C4-2B (cell line): ENCODE data around the gene CPSF7.

Source experiments
- H3K27ac ChIP-seq: fragments of 450-650 bp; 2 replicates; pipeline ENCODE4 v1.5.1; 2017
- ZFX ChIP-seq: fragments of 450-650 bp; IDR thresholded peaks from 2 replicates; pipeline ENCODE4 v1.6.1; 2017
- TF ChIP-seq, protein P1 (sequence below): fragments of 450-650 bp; conservative IDR thresholded peaks from 2 replicates; pipeline ENCODE4 v1.5.1; 2017; ENCODE audit warnings: mild to moderate bottlenecking

The CPSF7 gene

DNA sequence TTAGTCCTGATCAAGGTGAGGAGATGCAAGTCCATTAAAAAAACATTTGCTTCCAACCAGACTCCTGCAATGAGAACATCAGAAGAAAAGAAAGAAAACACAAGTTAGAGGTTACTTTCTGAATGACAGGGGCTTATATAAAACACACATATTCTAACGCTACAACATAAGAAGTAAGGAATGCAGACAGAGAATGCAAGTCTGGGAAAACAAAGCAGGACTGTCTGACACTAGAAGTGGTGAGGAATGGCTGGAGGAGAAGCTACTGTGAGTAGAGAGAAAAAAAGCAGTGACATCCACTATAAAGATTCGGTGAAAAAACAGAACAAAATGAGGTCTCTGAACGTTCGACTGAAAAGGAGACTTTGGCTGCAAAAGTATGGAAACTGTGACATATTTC, 25.1 kb downstream of the CPSF7 start:
- TF ChIP-seq, protein P1, sequence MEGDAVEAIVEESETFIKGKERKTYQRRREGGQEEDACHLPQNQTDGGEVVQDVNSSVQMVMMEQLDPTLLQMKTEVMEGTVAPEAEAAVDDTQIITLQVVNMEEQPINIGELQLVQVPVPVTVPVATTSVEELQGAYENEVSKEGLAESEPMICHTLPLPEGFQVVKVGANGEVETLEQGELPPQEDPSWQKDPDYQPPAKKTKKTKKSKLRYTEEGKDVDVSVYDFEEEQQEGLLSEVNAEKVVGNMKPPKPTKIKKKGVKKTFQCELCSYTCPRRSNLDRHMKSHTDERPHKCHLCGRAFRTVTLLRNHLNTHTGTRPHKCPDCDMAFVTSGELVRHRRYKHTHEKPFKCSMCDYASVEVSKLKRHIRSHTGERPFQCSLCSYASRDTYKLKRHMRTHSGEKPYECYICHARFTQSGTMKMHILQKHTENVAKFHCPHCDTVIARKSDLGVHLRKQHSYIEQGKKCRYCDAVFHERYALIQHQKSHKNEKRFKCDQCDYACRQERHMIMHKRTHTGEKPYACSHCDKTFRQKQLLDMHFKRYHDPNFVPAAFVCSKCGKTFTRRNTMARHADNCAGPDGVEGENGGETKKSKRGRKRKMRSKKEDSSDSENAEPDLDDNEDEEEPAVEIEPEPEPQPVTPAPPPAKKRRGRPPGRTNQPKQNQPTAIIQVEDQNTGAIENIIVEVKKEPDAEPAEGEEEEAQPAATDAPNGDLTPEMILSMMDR: no peak
- no peak for TF ChIP-seq ZFX
- no peak overlapping the region for H3K27ac ChIP-seq

GRCh38 chr11:61404103-61404502, 25.7 kb downstream of the CPSF7 start:
- H3K27ac ChIP-seq: no peak overlapping the region
- TF ChIP-seq ZFX: no peak
- TF ChIP-seq, protein P1: no peak

GRCh38 chr11:61403658-61404057, 26.1 kb downstream of the CPSF7 start:
- TF ChIP-seq, protein P1: no peak
- no peak for TF ChIP-seq ZFX
- H3K27ac ChIP-seq: no peak overlapping the region

DNA sequence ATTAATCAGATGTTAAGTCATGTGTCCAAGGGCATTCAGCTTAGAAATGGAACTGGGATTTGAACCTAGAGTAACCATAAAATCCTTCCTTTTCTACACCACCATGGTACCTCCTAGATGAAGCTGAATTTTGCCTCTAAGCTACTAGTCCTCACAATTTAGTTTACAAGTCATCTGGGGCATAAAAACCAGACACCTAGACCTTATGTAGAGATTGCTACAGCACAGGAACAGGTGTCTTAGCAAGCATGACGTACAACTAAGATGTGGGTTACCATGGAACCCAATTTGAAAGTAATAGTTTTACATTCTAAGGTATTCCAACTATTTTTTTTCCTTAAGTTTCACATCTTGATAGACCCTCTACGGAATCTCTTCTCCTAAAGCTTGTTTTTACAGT, 28.2 kb downstream of the CPSF7 start:
- no peak overlapping the region for H3K27ac ChIP-seq
- no peak for TF ChIP-seq ZFX
- TF ChIP-seq, protein P1: no peak

GRCh38 chr11:61401173-61401572, 28.6 kb downstream of the CPSF7 start:
- TF ChIP-seq ZFX: no peak
- TF ChIP-seq, protein P1: no peak
- H3K27ac ChIP-seq: no peak overlapping the region

DNA sequence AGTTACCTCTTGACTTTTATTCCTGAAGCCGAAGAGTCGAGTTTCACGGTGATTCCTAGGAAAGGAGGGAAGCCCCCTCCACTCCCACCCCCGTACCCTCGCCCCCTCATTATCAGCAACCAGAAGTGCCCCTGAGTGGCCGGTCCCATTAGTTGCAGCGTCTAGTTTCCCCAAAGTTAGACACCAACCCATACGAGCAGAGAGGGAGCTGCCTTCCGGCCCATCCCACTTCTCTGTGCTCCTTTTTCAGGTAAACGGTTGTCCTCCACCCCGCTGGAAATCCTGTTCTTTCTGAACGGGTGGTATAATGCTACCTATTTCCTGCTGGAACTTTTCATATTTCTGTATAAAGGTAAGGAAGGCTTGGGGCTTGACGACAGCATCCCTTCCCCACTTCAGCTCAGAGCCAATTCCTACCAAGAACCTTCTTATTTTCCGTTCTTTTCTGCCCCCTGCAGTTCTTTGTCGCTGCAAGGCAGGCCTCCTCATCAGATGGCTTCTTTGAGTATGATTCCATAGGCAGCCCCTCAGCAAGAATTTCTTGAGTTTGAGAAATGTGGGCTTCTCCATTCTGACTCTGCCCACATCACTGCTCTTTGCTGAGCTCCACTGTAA, 36.7 kb downstream of the CPSF7 start:
- H3K27ac ChIP-seq: peak overlapping the region; percentile 74
- no peak for TF ChIP-seq ZFX
- TF ChIP-seq, protein P1: peak; percentile 34

- TF ChIP-seq ZFX: no peak
- TF ChIP-seq, protein P1: no peak
- H3K27ac ChIP-seq: no peak overlapping the region
Observed at GRCh38 chr11:61390161-61390560, 39.6 kb downstream of the CPSF7 start.
